LHCN-M2 (cell line): ENCODE data around the gene PYCARD. TPM values are rescaled to one million over a fixed set of nuclear protein-coding genes. Genes with fewer than 3 reads are reported as not detected.
"Not testable (repeated sequence)": the region's sequence is repeated elsewhere in the genome, so short reads cannot be mapped to it uniquely, and the experiment has no call there.

Experiments used
- DNase-seq: peaks from one replicate; pipeline ENCODE4 v3.0.0-alpha.2; 2012; ENCODE audit warnings: low read depth
- polyA plus RNA-seq: library from polyadenylated mRNA; unstranded; fragments of >200 nt; gene quantifications from one replicate; pipeline ENCODE4 v1.2.1, GENCODE V29; 2012; ENCODE audit warnings: missing spikeins
- total RNA-seq: library from RNA; depleted of rRNA; stranded (reverse); fragments of >200 nt; gene quantifications from 2 replicates; pipeline ENCODE4 v1.2.3, GENCODE V29; 2014; rRNA removed

PYCARD gene
- 7.7 and 10.8 TPM in 2 replicates for total RNA-seq
- 17.0 TPM for polyA plus RNA-seq

- DNase-seq, result peak; percentile 23
These were observed at the start of gene PYCARD for GRCh38 chr16:31202414-31203375. Gene PYCARD (minus strand): TSS chr16:31202760. CDS start chr16:31202690, 70 bp downstream.

GRCh38 chr16:31251435-31251834 lies 48.9 kb upstream of the PYCARD start:
- no peak for DNase-seq

DNA sequence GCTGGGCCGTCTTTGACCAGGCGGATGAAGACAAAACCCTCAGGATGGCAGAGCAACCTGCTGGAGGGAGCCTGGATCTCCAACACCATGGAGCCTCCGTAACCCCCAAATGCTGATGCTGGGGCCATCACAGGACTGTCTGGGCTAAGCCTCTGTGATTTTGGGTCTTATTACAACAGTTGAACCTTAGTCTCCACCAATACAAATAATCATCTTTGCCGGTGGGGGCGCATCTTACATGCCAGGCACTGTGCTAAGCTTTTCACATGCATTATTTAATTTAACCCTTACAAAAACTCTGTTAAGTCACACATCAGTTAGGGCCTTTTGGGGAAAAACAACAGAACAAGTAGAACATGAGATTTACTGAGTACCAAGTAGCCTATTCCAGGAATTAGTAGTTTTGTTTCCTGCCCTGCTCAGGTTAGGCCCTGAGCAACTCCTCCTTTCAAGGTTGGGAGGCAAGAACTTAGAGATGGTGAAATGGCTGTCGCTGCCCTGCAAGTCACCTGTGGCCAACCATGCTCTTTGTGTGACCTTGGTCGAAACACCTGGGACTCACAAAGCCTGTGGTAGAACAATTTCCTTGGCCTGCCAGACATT lies 48.3 kb upstream of the PYCARD start:
- no peak for DNase-seq

GRCh38 chr16:31248344-31248743 lies 45.8 kb upstream of the PYCARD start:
- no peak for DNase-seq

DNA sequence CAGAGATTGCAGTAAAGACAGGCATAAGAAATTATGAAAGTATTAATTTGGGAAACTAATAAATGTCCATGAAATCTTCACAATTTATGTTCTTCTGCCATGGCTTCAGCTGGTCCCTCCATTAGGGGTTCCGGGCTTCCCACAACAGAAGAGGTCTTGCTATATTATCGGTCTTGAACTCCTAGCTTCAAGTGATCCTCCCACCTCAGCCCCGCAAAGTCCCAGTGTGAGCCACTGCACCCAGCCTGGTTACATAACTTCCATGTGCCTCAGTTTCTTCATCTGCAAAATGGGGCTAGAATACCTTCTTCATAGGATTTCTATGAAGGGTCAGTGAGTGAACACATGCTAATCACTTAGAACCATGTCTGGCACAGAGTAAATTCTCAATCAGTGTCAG lies 43.7 kb upstream of the PYCARD start:
- no peak for DNase-seq

DNA sequence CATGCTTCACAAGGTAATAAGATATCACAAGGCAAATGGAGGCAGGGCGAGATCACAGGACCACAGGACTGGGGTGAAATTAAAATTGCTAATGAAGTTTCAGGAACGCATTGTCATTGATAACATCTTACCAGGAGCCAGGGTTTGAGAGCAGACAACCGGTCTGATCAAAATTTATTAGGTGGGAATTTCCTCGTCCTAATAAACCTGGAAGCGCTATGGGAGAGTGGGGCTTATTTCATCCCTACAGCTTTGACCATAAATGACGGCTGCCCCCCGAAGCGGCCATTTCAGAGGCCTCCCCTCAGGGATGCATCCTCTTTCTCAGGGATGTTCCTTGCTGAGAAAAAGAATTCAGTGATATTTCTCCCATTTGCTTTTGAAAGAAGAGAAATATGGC lies 43.0 kb upstream of the PYCARD start:
- DNase-seq, result not testable (repeated sequence)

DNA sequence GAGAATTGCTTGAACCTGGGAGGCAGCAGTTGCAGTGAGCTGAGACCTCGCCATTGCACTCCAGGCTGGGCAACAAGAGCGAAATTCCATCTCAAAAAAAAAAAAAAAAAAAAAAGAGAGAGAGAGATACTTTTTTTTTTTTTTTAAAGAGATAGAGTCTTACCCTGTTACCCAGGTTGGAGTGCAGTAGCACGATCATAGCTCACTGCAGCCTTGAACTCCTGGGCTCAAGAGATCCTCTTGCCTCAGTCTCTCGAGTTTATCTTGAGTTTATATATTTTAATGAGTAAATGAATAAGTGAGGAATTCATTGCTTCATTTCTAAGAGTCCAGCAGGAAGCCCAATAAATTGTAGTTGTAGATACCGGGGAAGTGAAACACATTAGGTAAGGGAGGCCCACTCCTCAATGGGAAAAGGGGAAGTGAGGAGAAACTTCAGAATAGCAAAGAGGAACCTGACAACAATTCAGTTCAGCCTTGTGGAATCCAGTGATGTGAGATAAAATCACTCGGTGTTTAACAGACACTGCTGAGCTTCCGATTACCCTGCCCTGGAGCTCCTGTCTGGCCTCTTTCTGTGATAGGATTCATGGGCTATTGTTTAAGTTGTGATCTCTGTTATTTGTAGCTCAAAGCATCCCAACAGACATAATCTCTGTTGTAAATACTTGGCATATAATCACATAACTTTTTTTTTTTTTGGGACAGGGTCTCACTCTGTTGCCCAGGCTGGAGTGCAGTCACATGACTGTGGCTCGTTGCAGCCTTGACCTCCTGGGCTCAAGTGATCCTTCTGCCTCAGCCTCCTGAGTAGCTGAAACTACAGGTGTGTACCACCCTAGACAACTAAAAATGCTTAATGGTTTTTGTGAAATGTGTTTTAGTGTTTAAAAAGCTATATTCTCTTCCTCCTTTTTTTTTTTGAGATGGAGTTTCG lies 41.4 kb upstream of the PYCARD start:
- DNase-seq, result no peak

GRCh38 chr16:31242206-31242605 lies 39.6 kb upstream of the PYCARD start:
- DNase-seq, result no peak

- DNase-seq, result no peak
These were observed 35.5 kb upstream of the PYCARD start for GRCh38 chr16:31238041-31238440.

- no peak for DNase-seq
These were observed 26.9 kb upstream of the PYCARD start for GRCh38 chr16:31229501-31229900.

DNA sequence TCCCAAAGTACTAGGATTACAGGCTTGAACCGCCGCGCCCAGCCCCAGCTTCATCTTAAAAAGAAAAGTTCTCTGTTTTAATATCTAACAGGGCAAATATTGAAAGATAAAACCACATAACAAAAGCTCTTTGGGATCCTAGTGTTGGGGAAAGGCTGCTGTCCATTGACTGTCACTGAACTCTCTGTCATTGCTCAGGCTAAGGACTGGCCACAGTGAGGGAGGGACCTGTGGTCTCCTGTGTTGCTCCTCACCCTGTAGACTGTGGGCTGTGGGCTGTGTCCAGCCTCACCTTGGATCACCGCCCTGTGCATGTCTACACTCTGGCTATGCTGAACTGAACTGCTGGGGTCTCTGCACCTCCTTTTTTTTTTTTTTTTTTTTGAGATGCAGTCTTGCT lies 25.6 kb upstream of the PYCARD start:
- DNase-seq, result no peak

DNA sequence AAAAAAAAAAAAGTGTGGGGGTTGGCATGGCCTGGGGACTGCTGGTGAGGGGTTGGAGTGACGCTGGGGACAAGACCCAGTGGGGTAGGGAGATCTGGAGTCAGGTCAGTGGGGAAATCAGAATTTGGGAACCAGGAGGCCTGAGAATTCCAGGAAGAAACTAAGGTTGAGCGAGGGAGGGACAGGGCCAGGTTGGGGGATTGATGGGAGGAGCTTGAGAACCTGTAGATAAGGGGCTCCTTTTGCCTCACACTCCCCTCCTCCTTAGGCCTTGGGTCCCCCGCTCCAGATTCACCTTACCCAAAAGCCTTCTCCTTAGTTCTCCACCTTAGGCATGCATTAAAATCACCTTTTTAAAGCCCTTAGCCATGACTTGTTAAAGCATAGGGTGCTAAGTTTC lies 22.6 kb upstream of the PYCARD start:
- no peak for DNase-seq

GRCh38 chr16:31224092-31224955 lies 21.8 kb upstream of the PYCARD start:
- DNase-seq, result no peak

GRCh38 chr16:31223044-31223443 lies 20.5 kb upstream of the PYCARD start:
- DNase-seq, result no peak

DNA sequence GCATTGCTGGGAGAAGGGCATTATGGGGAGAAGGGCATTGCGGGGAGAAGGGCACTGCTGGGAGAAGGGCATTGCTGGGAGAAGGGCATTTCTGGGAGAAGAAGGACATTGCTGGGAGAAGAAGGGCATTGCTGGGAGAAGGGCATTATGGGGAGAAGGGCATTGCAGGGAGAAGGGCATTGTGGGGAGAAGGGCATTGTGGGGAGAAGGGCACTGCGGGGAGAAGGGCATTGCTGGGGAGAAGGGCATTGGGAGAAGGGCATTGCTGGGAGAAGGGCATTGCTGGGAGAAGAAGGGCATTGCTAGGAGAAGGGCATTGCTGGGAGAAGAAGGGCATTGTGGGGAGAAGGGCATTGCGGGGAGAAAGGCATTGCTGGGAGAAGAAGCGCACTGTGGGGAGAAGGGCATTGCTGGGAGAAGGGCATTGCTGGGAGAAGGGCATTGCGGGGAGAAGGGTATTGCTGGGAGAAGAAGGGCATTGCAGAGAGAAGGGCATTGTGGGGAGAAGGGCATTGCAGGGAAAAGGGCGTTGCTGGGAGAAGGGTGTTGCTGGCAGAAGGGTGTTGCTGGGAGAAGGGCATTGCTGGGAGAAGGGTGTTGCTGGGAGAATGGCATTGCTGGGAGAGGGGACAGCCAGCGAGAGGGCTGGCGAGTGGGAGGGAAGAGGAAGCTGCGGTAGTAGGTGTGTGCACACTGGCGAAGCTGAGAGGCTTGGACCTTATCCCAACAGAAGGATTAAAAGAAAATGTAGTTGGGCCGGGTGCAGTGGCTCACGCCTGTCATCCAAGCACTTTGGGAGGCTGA lies 19.0 kb upstream of the PYCARD start:
- DNase-seq, result no peak

DNA sequence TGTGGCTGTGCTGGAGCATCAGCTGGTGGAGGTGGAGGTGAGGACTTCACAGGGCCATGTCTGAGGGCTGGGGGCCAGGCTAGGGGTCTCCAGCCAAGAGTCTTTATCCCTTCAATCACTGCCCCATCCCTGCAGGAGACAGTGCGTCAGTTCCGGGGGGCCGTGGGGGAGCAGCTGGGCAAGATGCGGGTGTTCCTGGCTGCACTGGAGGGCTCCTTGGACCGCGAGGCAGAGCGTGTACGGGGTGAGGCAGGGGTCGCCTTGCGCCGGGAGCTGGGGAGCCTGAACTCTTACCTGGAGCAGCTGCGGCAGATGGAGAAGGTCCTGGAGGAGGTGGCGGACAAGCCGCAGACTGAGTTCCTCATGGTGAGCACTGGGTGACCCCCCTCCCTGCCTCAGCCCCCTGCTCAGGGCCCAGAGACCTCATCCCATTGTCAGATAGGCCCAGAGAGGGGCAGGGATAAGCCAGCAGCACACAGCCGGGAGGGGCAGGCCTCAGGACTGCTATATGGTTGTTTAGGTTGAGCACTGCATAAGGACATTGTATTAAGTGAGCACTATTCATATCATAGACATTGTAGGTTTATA lies 16.7 kb upstream of the PYCARD start:
- DNase-seq, result no peak

DNA sequence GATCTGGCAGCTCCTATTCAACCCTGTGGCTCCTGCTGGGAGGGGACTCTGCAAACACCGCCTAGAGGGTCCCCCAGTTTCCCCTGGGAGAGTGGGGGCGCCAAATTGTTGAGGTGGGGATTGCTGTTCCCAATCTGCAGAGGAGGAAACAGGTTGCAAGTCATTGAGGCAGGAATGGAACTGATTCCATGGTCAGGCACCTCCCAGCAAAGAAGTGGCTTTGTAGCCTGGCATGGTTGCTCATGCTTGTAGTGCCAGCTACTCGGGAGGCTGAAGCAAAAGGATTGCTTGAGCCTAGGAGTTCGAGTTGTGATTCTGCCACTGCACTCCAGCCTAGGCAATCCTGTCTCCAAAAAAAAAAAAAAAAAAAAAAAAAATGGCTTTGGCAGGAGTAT lies 14.6 kb upstream of the PYCARD start:
- DNase-seq, result no peak

DNA sequence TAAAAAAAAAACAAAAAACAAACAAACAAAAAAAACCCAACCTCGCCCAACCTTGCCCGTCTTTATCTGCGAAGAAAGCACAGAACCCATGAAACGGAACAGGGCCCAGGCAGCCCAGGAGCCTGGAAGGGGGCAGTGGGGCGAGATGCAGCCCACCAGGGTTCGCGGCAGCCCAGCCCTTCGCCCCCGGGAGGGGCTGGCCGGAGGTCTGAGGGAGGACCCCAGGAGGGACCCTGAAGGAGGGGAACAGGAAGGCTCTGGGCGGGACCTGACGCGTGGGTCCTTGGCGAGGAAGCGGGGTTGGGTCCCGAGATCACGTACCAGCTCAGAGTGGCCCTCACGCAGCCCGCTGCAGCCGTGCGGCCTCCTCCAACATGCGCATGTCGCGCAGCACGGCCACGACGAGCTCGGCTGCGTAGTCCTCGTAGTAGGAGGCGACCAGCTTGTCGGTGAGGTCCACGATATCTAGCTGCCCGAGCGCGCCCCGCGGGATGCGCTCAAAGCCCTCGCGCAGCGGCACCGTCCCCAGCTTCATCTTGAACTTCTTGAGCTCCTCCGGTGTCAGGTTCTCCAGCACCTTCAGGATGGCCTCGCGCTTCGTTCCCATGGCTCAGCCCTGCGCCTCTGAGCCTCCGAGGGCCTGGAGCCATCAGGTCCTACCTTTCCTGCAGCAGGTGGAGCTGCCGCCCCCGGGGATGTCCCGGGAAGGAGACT lies 14.0 kb upstream of the PYCARD start, which contains the start of gene PYDC1:
TSS of gene PYDC1 (minus strand) at position 714 of the 714 bp plus-strand sequence. CDS start at position 607, 107 bp downstream.
- DNase-seq, result no peak
